SK-N-SH treated with all-trans-retinoic acid at 6 μM for 48 hours (cell line): ENCODE results near the gene NKD2.

ENCODE experiments used
- ATAC-seq: fragments of 200-7000 bp; cut with Tn5 transposase; 3 replicates; pipeline ENCODE4 v1.9.1; 2020; ENCODE audit warnings: mild to moderate bottlenecking, moderate library complexity
- ARNTL ChIP-seq: fragments of 450-650 bp; formaldehyde crosslinking; IDR thresholded peaks from 2 replicates; pipeline ENCODE4 v1.5.0; 2020; ENCODE audit warnings: low read depth, mild to moderate bottlenecking, moderate library complexity, borderline replicate concordance
- BACH2 ChIP-seq: fragments of 250-450 bp; sonication (Bioruptor Pico); IDR thresholded peaks from 2 replicates; pipeline ENCODE4 v1.9.0; 2021; ENCODE audit warnings: mild to moderate bottlenecking, borderline replicate concordance
- CREB5 ChIP-seq: fragments of 250-450 bp; sonication (Bioruptor Pico); IDR thresholded peaks from 2 replicates; pipeline ENCODE4 v1.5.1; 2020; ENCODE audit warnings: low read depth, mild to moderate bottlenecking, moderate library complexity
- CSDC2 ChIP-seq: fragments of 250-450 bp; sonication (Bioruptor Pico); IDR thresholded peaks from 2 replicates; pipeline ENCODE4 v1.5.0; 2020; ENCODE audit warnings: mild to moderate bottlenecking, moderate library complexity
- ESRRG ChIP-seq: fragments of 250-450 bp; sonication (Bioruptor Pico); IDR thresholded peaks from 2 replicates; pipeline ENCODE4 v1.6.1; 2021; ENCODE audit warnings: mild to moderate bottlenecking
- GLIS3 ChIP-seq: fragments of 250-450 bp; sonication (Bioruptor Pico); IDR thresholded peaks from 2 replicates; pipeline ENCODE4 v1.5.0; 2020; ENCODE audit warnings: mild to moderate bottlenecking, moderate library complexity
- ISL1 ChIP-seq: fragments of 250-450 bp; sonication (Bioruptor Pico); IDR thresholded peaks from 2 replicates; pipeline ENCODE4 v2.1.2; 2022; ENCODE audit warnings: mild to moderate bottlenecking, moderate library complexity
- OSR1 ChIP-seq: fragments of 250-450 bp; sonication (Bioruptor Pico); IDR thresholded peaks from 2 replicates; pipeline ENCODE4 v1.8.0; 2022; ENCODE audit warnings: moderate library complexity, mild to moderate bottlenecking, inconsistent platforms
- PATZ1 ChIP-seq: fragments of 250-450 bp; sonication (Bioruptor Pico); IDR thresholded peaks from 2 replicates; pipeline ENCODE4 v1.8.0; 2020; ENCODE audit warnings: mild to moderate bottlenecking, moderate library complexity, borderline replicate concordance
- POU6F1 ChIP-seq: fragments of 250-450 bp; sonication (Bioruptor Pico); IDR thresholded peaks from 2 replicates; pipeline ENCODE4 v1.8.0; 2021; ENCODE audit warnings: low read depth, mild to moderate bottlenecking, moderate library complexity, borderline replicate concordance
- PPARA ChIP-seq: fragments of 250-450 bp; sonication (Bioruptor Pico); IDR thresholded peaks from 2 replicates; pipeline ENCODE4 v1.5.0; 2020; ENCODE audit warnings: mild to moderate bottlenecking, borderline replicate concordance
- RARB ChIP-seq: fragments of 250-450 bp; sonication (Bioruptor Pico); IDR thresholded peaks from 2 replicates; pipeline ENCODE4 v1.8.0; 2021; ENCODE audit warnings: mild to moderate bottlenecking, moderate library complexity
- SNAI2 ChIP-seq: fragments of 250-450 bp; sonication (Bioruptor Pico); IDR thresholded peaks from 2 replicates; pipeline ENCODE4 v1.5.0; 2020; ENCODE audit warnings: mild to moderate bottlenecking, moderate library complexity
- TCF4 ChIP-seq: fragments of 250-450 bp; sonication (Bioruptor Pico); IDR thresholded peaks from 2 replicates; pipeline ENCODE4 v1.8.0; 2021; ENCODE audit warnings: mild to moderate bottlenecking, moderate library complexity, borderline replicate concordance
- TOX ChIP-seq: fragments of 250-450 bp; sonication (Bioruptor Pico); IDR thresholded peaks from 2 replicates; pipeline ENCODE4 v1.8.0; 2021; ENCODE audit warnings: mild to moderate bottlenecking, moderate library complexity, borderline replicate concordance
- ZC3H10 ChIP-seq: fragments of 250-450 bp; sonication (Bioruptor Pico); IDR thresholded peaks from 2 replicates; pipeline ENCODE4 v1.5.1; 2021; ENCODE audit warnings: mild to moderate bottlenecking, moderate library complexity
- ZFP3 ChIP-seq: fragments of 250-450 bp; sonication (Bioruptor Pico); IDR thresholded peaks from 2 replicates; pipeline ENCODE4 v1.5.0; 2020; ENCODE audit warnings: mild to moderate bottlenecking, moderate library complexity
- ZFP30 ChIP-seq: fragments of 450-650 bp; formaldehyde crosslinking; IDR thresholded peaks from 2 replicates; pipeline ENCODE4 v1.5.0; 2022; ENCODE audit warnings: mild to moderate bottlenecking, moderate library complexity
- ZNF565 ChIP-seq: fragments of 450-650 bp; formaldehyde crosslinking; conservative IDR thresholded peaks from 2 replicates; pipeline ENCODE4 v1.5.0; 2020; ENCODE audit warnings: low read depth, mild to moderate bottlenecking, moderate library complexity
- ZNF8 ChIP-seq: fragments of 450-650 bp; formaldehyde crosslinking; IDR thresholded peaks from 2 replicates; pipeline ENCODE4 v1.5.0; 2020; ENCODE audit warnings: mild to moderate bottlenecking, moderate library complexity
- TF ChIP-seq, protein P1 (sequence below): fragments of 250-450 bp; sonication (Bioruptor Pico); IDR thresholded peaks from 2 replicates; pipeline ENCODE4 v1.5.0; 2020; ENCODE audit warnings: mild to moderate bottlenecking, moderate library complexity

Gene NKD2

GRCh38 chr5:1014781-1015221, 6.2 kb downstream of the NKD2 start:
- TF ChIP-seq ZFP30 (CRISPR knock-in tag) (no peak), OSR1 (CRISPR knock-in tag) (no peak), ISL1 (no peak), TCF4 (CRISPR knock-in tag) (no peak), ESRRG (CRISPR knock-in tag) (no peak), POU6F1 (CRISPR knock-in tag) (no peak), SNAI2 (CRISPR knock-in tag) (no peak), ZFP3 (CRISPR knock-in tag) (no peak), BACH2 (CRISPR knock-in tag) (no peak), CSDC2 (CRISPR knock-in tag) (no peak)
- no peak for ATAC-seq

- ATAC-seq = no peak
- TF ChIP-seq TOX (CRISPR knock-in tag) (no peak), ESRRG (CRISPR knock-in tag) (no peak), ZC3H10 (no peak), ZNF565 (CRISPR knock-in tag) (no peak), PATZ1 (CRISPR knock-in tag) (no peak), OSR1 (CRISPR knock-in tag) (no peak), BACH2 (CRISPR knock-in tag) (no peak), ZFP30 (CRISPR knock-in tag) (no peak), CSDC2 (CRISPR knock-in tag) (no peak), ZNF8 (CRISPR knock-in tag) (no peak), ZFP3 (CRISPR knock-in tag) (no peak), RARB (CRISPR knock-in tag) (no peak), SNAI2 (CRISPR knock-in tag) (no peak), ARNTL (no peak), GLIS3 (CRISPR knock-in tag) (no peak)
- TF ChIP-seq, protein P1, sequence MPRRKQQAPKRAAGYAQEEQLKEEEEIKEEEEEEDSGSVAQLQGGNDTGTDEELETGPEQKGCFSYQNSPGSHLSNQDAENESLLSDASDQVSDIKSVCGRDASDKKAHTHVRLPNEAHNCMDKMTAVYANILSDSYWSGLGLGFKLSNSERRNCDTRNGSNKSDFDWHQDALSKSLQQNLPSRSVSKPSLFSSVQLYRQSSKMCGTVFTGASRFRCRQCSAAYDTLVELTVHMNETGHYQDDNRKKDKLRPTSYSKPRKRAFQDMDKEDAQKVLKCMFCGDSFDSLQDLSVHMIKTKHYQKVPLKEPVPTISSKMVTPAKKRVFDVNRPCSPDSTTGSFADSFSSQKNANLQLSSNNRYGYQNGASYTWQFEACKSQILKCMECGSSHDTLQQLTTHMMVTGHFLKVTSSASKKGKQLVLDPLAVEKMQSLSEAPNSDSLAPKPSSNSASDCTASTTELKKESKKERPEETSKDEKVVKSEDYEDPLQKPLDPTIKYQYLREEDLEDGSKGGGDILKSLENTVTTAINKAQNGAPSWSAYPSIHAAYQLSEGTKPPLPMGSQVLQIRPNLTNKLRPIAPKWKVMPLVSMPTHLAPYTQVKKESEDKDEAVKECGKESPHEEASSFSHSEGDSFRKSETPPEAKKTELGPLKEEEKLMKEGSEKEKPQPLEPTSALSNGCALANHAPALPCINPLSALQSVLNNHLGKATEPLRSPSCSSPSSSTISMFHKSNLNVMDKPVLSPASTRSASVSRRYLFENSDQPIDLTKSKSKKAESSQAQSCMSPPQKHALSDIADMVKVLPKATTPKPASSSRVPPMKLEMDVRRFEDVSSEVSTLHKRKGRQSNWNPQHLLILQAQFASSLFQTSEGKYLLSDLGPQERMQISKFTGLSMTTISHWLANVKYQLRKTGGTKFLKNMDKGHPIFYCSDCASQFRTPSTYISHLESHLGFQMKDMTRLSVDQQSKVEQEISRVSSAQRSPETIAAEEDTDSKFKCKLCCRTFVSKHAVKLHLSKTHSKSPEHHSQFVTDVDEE (CRISPR knock-in tag) = no peak
- TF ChIP-seq, all 23 proteins: peak for 0
These were observed 6.9 kb downstream of the NKD2 start for GRCh38 chr5:1015507-1015906.

- TF ChIP-seq POU6F1 (CRISPR knock-in tag) (no peak), GLIS3 (CRISPR knock-in tag) (no peak), RARB (CRISPR knock-in tag) (no peak), ISL1 (no peak), PPARA (no peak), TOX (CRISPR knock-in tag) (no peak)
- no peak for ATAC-seq
These were observed 7.4 kb downstream of the NKD2 start for GRCh38 chr5:1016036-1016435.

DNA sequence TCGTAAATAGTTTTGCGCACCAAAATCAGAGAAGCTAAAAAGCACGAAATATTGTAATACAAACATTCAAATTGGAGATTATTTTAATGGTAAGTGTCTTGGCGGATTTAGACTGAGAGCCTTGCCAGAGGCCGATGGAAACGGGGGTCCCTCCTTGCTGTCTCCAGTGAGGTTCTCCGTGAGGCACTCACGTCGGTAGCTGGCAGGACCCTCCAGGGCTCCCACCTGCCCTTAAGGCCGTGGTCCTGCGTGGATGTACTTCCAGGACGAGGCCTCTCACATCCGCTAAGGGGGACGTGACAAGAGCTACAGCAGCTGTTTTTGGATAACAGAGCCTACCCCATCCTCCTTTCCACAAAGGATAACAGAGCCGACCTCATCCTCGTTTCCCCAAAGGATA, 7.9 kb downstream of the NKD2 start:
- no peak for ATAC-seq
- TF ChIP-seq ZC3H10 = no peak
- TF ChIP-seq BACH2 (CRISPR knock-in tag) = no peak
- no peak for TF ChIP-seq ZFP30 (CRISPR knock-in tag)
- no peak for TF ChIP-seq PPARA
- no peak for TF ChIP-seq ESRRG (CRISPR knock-in tag)
- no peak for TF ChIP-seq GLIS3 (CRISPR knock-in tag)
- TF ChIP-seq, protein P1 (CRISPR knock-in tag) = no peak
- no peak for TF ChIP-seq ZNF565 (CRISPR knock-in tag)
- no peak for TF ChIP-seq CREB5 (CRISPR knock-in tag)
- no peak for TF ChIP-seq TCF4 (CRISPR knock-in tag)
- no peak for TF ChIP-seq CSDC2 (CRISPR knock-in tag)
- no peak for TF ChIP-seq ARNTL
